ENCODE data around the gene FAM9C. TPM values are rescaled to one million over a fixed set of nuclear protein-coding genes. Genes with fewer than 3 reads are reported as not detected.

The FAM9C gene
- total and polyA plus RNA-seq, 2 donors (not counting 1 experiment from before 2014, with no cell fraction given), result not detected

GRCh38 chrX:12989461-12989860, 55.0 kb downstream of the FAM9C start:
- Mint-ChIP-seq H3K27ac (no peak overlapping the region), H3K4me3 (no peak overlapping the region), H3K4me1 (peaks cover 35% of the 10 kb centered on the region), H3K9me3 (ENCODE audit: insufficient read depth) (no peaks in the 10 kb centered on the region), H3K27me3 (no peaks in the 10 kb centered on the region)
- Histone ChIP-seq H2AFZ (ENCODE audit: insufficient read depth, low read depth, low read length, poor library complexity, severe bottlenecking) (no peak overlapping the region), H4K20me1 (ENCODE audit: control insufficient read depth, insufficient read depth, low read length, poor library complexity, severe bottlenecking) (no peaks in the 10 kb centered on the region), H3K4me3 (ENCODE audit: control extremely low read depth in 1 of 5, extremely low read depth in 1 of 5, insufficient read depth in 1 of 5, low read depth in 2 of 5, low read length in 4 of 5) (no peak overlapping the region), H3K27me3 (replicated peaks in 1 of 4; ENCODE audit: control extremely low read depth in 1 of 4, control insufficient read depth in 3 of 4, insufficient read depth in 4 of 4, low read length in 3 of 4) (no peaks in the 10 kb centered on the region), H3K79me2 (ENCODE audit: control insufficient read depth, insufficient read depth, low read length) (peaks cover 5% of the 10 kb centered on the region), H3K4me2 (replicated peaks; ENCODE audit: low read depth, low read length, poor library complexity, severe bottlenecking) (no peak overlapping the region), H3K9me3 (ENCODE audit: control extremely low read depth in 1 of 3, control insufficient read depth in 2 of 3, insufficient read depth in 1 of 3, low read length in 2 of 3) (no peaks in the 10 kb centered on the region), H3K4me1 (ENCODE audit: control insufficient read depth in 2 of 2, insufficient read depth in 2 of 2, low read length in 2 of 2) (peaks cover 17 to 19% of the 10 kb centered on the region in 2 donors), H3K9ac (ENCODE audit: low read length) (no peak overlapping the region), H3K27ac (ENCODE audit: low read length in 2 of 2) (no peak overlapping the region), H3K36me3 (replicated peaks in 1 of 2; ENCODE audit: control extremely low read depth in 1 of 2, control insufficient read depth in 1 of 2, extremely low read depth in 1 of 2, insufficient read depth in 2 of 2, low read length in 1 of 2) (no peaks in the 10 kb centered on the region)
- intact Hi-C loops (cut with micrococcal nuclease), result no loop called here
- ChIA-PET CTCF (no interaction called here), POLR2A (no interaction called here)
- no peak for TF ChIP-seq CTCF (IDR thresholded peaks at IDR 0.05)
- TF ChIP-seq EZH2 (IDR thresholded peaks at IDR 0.05; ENCODE audit: borderline replicate concordance, insufficient read depth, low read depth, low read length, poor library complexity, severe bottlenecking), result no peak
- ATAC-seq (ENCODE audit: low read depth) (no peak), DNase-seq (no peak)
- WGBS (ENCODE audit: insufficient coverage), result no CpG with 5 or more reads among the region's 3 CpGs

- Histone ChIP-seq H3K4me1 (ENCODE audit: control insufficient read depth in 2 of 2, insufficient read depth in 2 of 2, low read length in 2 of 2) (peaks cover 23 to 25% of the 10 kb centered on the region in 2 donors), H3K27me3 (replicated peaks in 1 of 4; ENCODE audit: control extremely low read depth in 1 of 4, control insufficient read depth in 3 of 4, insufficient read depth in 4 of 4, low read length in 3 of 4) (no peaks in the 10 kb centered on the region), H3K27ac (ENCODE audit: low read length in 2 of 2) (no peak overlapping the region), H3K4me3 (ENCODE audit: control extremely low read depth in 1 of 5, extremely low read depth in 1 of 5, insufficient read depth in 1 of 5, low read depth in 2 of 5, low read length in 4 of 5) (no peak overlapping the region), H3K4me2 (replicated peaks; ENCODE audit: low read depth, low read length, poor library complexity, severe bottlenecking) (no peak overlapping the region), H3K9me3 (ENCODE audit: control extremely low read depth in 1 of 3, control insufficient read depth in 2 of 3, insufficient read depth in 1 of 3, low read length in 2 of 3) (no peaks in the 10 kb centered on the region), H3K36me3 (replicated peaks in 1 of 2; ENCODE audit: control extremely low read depth in 1 of 2, control insufficient read depth in 1 of 2, extremely low read depth in 1 of 2, insufficient read depth in 2 of 2, low read length in 1 of 2) (no peaks in the 10 kb centered on the region), H4K20me1 (ENCODE audit: control insufficient read depth, insufficient read depth, low read length, poor library complexity, severe bottlenecking) (no peaks in the 10 kb centered on the region), H3K79me2 (ENCODE audit: control insufficient read depth, insufficient read depth, low read length) (peaks cover 9% of the 10 kb centered on the region), H2AFZ (ENCODE audit: insufficient read depth, low read depth, low read length, poor library complexity, severe bottlenecking) (no peak overlapping the region), H3K9ac (ENCODE audit: low read length) (no peak overlapping the region)
- WGBS (ENCODE audit: insufficient coverage), result no CpG with 5 or more reads among the region's 7 CpGs
- ChIA-PET POLR2A (interaction anchor here (1.3 kb wide), 1 partner anchor 9 kb away, joined by 5 read pairs; no protein-coding TSS in a partner anchor), CTCF (no interaction called here)
- DNase-seq (no peak), ATAC-seq (ENCODE audit: low read depth) (no peak)
- Mint-ChIP-seq H3K4me1 (peaks cover 42% of the 10 kb centered on the region), H3K27me3 (no peaks in the 10 kb centered on the region), H3K4me3 (no peak overlapping the region), H3K9me3 (ENCODE audit: insufficient read depth) (no peaks in the 10 kb centered on the region), H3K27ac (no peak overlapping the region)
- intact Hi-C loops (cut with micrococcal nuclease), result no loop called here
- TF ChIP-seq EZH2 (IDR thresholded peaks at IDR 0.05; ENCODE audit: borderline replicate concordance, insufficient read depth, low read depth, low read length, poor library complexity, severe bottlenecking) (no peak), CTCF (IDR thresholded peaks at IDR 0.05) (no peak)
Observed at GRCh38 chrX:12988797-12989196, 55.6 kb downstream of the FAM9C start.

All from B cell (primary cell).